HG03060 (cell line): ENCODE measurements around the gene AKT2.
"Not testable (repeated sequence)": the region's sequence is repeated elsewhere in the genome, so short reads cannot be mapped to it uniquely, and the experiment has no call there.

Source experiments
- ATAC-seq: cut with Tn5 transposase; IDR thresholded peaks from one replicate; pipeline ENCODE4 v1.9.1; 2021; ENCODE audit warnings: low read depth, moderate number of reproducible peaks; ENCODE audit not compliant: unreplicated experiment

The AKT2 gene

GRCh38 chr19:40284501-40285352 lies at the start of gene AKT2:
AKT2 (minus strand) TSS chr19:40285345; CDS start chr19:40265267, 20,078 bp downstream.
- peak; percentile 10 for ATAC-seq

- ATAC-seq = not testable (repeated sequence)
Measured at GRCh38 chr19:40333083-40333482, 47.9 kb upstream of the AKT2 start.

GRCh38 chr19:40332669-40333068 lies 47.5 kb upstream of the AKT2 start:
- ATAC-seq = no peak

GRCh38 chr19:40331052-40331451 lies 45.9 kb upstream of the AKT2 start:
- ATAC-seq = no peak

- no peak for ATAC-seq
Measured at GRCh38 chr19:40326201-40326600, 41.1 kb upstream of the AKT2 start.

GRCh38 chr19:40323705-40324104 lies 38.6 kb upstream of the AKT2 start:
- ATAC-seq = no peak

- no peak for ATAC-seq
Measured at GRCh38 chr19:40322951-40323615, 37.9 kb upstream of the AKT2 start.

- ATAC-seq = no peak
Measured at GRCh38 chr19:40322271-40322610, 37.1 kb upstream of the AKT2 start.

- ATAC-seq = no peak
Measured at GRCh38 chr19:40321566-40322270, 36.6 kb upstream of the AKT2 start.

GRCh38 chr19:40321076-40321475 lies 35.9 kb upstream of the AKT2 start:
- no peak for ATAC-seq

GRCh38 chr19:40320558-40320935 lies 35.4 kb upstream of the AKT2 start:
- ATAC-seq = no peak

- ATAC-seq = no peak
Measured at GRCh38 chr19:40317338-40317737, 32.2 kb upstream of the AKT2 start.

- ATAC-seq = no peak
Measured at GRCh38 chr19:40315812-40316470, 30.8 kb upstream of the AKT2 start.

- ATAC-seq = no peak
Measured at GRCh38 chr19:40314656-40315055, 29.5 kb upstream of the AKT2 start.

- no peak for ATAC-seq
Measured at GRCh38 chr19:40313229-40313983, 28.3 kb upstream of the AKT2 start.

GRCh38 chr19:40312533-40312932 lies 27.4 kb upstream of the AKT2 start:
- no peak for ATAC-seq

GRCh38 chr19:40309666-40310065 lies 24.5 kb upstream of the AKT2 start:
- no peak for ATAC-seq

- no peak for ATAC-seq
Measured at GRCh38 chr19:40305403-40305802, 20.3 kb upstream of the AKT2 start.

GRCh38 chr19:40304306-40304705 lies 19.2 kb upstream of the AKT2 start:
- ATAC-seq = no peak

- no peak for ATAC-seq
Measured at GRCh38 chr19:40303765-40304164, 18.6 kb upstream of the AKT2 start.
